Measurements from ENCODE around the gene CLSTN2. TPM values are rescaled to one million over a fixed set of nuclear protein-coding genes. Genes with fewer than 3 reads are reported as not detected.
A peak's percentile ranks its signal among the peaks of the same experiment; 100 is the strongest.

Gene CLSTN2
- polyA plus RNA-seq, 2 donors: 0.20 TPM

- H3K4me1 ChIP-seq (ENCODE audit: control insufficient read depth in 2 of 2, insufficient read depth in 2 of 2, low read length in 1 of 2): no peaks in the 10 kb centered on the region
- peaks cover 0 to 2% of the 10 kb centered on the region in 2 donors for H3K9me3 ChIP-seq (ENCODE audit: control insufficient read depth in 2 of 2, insufficient read depth in 1 of 2, low read depth in 1 of 2, low read length in 1 of 2)
- WGBS, 2 donors: 27 to 36% methylated on average over 2 of the region's 2 CpGs
- no peaks in the 10 kb centered on the region for H3K36me3 ChIP-seq (ENCODE audit: control insufficient read depth in 2 of 2, insufficient read depth in 2 of 2, low read length in 1 of 2)
- H3K4me3 ChIP-seq (ENCODE audit: low read depth in 1 of 2, low read length in 2 of 2): no peak overlapping the region
- H3K27me3 ChIP-seq (ENCODE audit: control insufficient read depth in 1 of 2, insufficient read depth in 2 of 2, low read length in 2 of 2): no peaks in the 10 kb centered on the region
- H3K27ac ChIP-seq (ENCODE audit: low read depth in 2 of 2, low read length in 1 of 2): no peak overlapping the region
Measured at GRCh38 chr3:139916271-139916670, 18.7 kb upstream of the CLSTN2 start.

DNA sequence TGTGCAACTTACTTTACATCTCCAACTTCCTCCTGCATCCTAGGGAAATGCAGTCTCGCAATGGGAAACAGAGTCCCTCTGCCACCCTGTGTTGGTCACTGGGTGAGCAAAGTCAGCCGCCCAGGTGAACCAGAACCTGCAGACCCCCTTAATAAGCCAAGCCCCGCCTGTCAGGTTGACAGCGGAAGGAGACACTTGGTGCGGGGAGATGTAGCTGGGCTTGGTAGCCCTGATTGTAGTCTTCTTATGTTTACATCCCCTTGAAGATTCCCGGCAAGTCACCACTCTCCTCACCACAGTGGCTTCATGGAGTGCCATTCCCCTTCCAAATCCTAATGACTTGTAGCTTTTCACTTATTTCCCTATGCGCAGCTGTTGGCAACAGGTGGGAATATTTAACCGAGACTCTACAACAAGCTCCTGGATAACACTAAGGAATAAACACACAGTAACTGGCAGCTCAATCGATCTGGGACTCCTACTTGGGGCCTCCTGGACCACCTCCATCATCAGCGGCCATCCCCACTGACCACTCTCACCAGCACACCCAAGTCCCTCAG is 17.7 kb upstream of the CLSTN2 start:
- Histone ChIP-seq H3K36me3 (ENCODE audit: control insufficient read depth in 2 of 2, insufficient read depth in 2 of 2, low read length in 1 of 2) (no peaks in the 10 kb centered on the region), H3K4me3 (ENCODE audit: low read depth in 1 of 2, low read length in 2 of 2) (no peak overlapping the region), H3K9me3 (ENCODE audit: control insufficient read depth in 2 of 2, insufficient read depth in 1 of 2, low read depth in 1 of 2, low read length in 1 of 2) (peaks cover 0 to 2% of the 10 kb centered on the region in 2 donors), H3K27ac (ENCODE audit: low read depth in 2 of 2, low read length in 1 of 2) (no peak overlapping the region), H3K27me3 (ENCODE audit: control insufficient read depth in 1 of 2, insufficient read depth in 2 of 2, low read length in 2 of 2) (no peaks in the 10 kb centered on the region), H3K4me1 (ENCODE audit: control insufficient read depth in 2 of 2, insufficient read depth in 2 of 2, low read length in 1 of 2) (no peaks in the 10 kb centered on the region)
- 85 to 90% methylated on average over 10 of the region's 10 CpGs for WGBS, 2 donors

DNA sequence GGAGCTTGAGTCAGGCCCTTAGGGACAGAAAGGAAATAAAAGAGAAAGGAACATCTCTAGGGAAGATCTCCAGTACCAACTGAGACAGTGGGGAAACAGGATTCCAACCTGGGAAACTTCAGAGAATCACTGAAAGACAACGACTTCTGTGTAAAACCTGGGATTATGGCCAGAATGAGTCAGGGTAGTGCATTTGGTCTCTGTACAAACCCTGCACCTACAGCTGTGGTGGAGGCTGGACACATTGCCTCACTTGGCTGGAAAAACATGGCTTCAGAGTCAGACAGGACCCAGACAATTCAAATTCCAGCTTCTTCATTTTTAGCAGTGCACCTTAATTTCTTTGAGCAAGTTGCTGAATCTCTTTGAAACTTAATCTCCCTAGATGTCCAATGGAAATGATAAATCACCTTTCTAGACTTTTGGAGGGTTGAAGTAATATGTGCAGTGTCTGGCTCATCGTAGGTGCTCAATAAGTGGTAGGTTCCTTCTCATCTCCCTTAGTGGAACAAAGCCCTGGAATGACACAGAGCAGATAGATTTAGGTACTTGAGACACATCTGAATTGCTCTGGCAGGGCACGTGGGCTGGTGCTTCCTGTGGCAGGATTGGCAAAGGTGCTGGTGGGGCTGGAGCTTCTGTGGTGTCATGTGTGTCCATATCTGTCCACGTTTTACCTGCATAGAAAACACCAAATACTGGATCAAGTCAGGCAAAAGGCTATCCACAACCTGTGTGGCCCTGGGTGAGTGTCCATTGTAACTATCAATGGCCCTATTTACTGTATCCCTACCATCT is 6.1 kb upstream of the CLSTN2 start:
- no peak overlapping the region for H3K4me3 ChIP-seq (ENCODE audit: low read depth in 1 of 2, low read length in 2 of 2)
- H3K36me3 ChIP-seq (ENCODE audit: control insufficient read depth in 2 of 2, insufficient read depth in 2 of 2, low read length in 1 of 2): no peaks in the 10 kb centered on the region
- peaks cover 0 to 3% of the 10 kb centered on the region in 2 donors for H3K27me3 ChIP-seq (ENCODE audit: control insufficient read depth in 1 of 2, insufficient read depth in 2 of 2, low read length in 2 of 2)
- H3K4me1 ChIP-seq (ENCODE audit: control insufficient read depth in 2 of 2, insufficient read depth in 2 of 2, low read length in 1 of 2): no peaks in the 10 kb centered on the region
- H3K9me3 ChIP-seq (ENCODE audit: control insufficient read depth in 2 of 2, insufficient read depth in 1 of 2, low read depth in 1 of 2, low read length in 1 of 2): no peaks in the 10 kb centered on the region
- H3K27ac ChIP-seq (ENCODE audit: low read depth in 2 of 2, low read length in 1 of 2): no peak overlapping the region
- 62 to 68% methylated on average over 4 of the region's 4 CpGs for WGBS, 2 donors

DNA sequence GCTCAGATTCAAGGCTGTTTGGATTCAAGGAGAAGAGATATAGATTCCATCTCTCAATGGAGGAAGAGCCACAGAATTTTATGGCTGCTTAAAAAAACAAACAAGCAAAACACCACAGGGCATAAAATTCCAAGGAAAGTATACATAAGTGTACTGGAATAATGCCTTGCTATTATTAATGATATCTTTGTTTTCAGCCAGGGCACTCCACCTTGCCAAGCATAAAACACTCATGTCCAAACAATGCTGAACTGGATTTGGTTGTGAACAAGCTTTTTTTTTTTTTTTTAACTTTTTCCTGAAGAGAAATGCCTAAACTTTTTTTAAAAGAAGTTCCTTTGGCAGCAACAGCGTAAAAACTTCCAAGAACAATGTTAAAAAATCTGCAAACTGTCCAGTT is 4.8 kb upstream of the CLSTN2 start:
- Histone ChIP-seq H3K27ac (ENCODE audit: low read depth in 2 of 2, low read length in 1 of 2) (no peak overlapping the region), H3K4me1 (ENCODE audit: control insufficient read depth in 2 of 2, insufficient read depth in 2 of 2, low read length in 1 of 2) (peaks cover 3 to 7% of the 10 kb centered on the region in 2 donors), H3K4me3 (ENCODE audit: low read depth in 1 of 2, low read length in 2 of 2) (no peak overlapping the region), H3K9me3 (ENCODE audit: control insufficient read depth in 2 of 2, insufficient read depth in 1 of 2, low read depth in 1 of 2, low read length in 1 of 2) (no peaks in the 10 kb centered on the region), H3K27me3 (ENCODE audit: control insufficient read depth in 1 of 2, insufficient read depth in 2 of 2, low read length in 2 of 2) (peaks cover 0 to 3% of the 10 kb centered on the region in 2 donors), H3K36me3 (ENCODE audit: control insufficient read depth in 2 of 2, insufficient read depth in 2 of 2, low read length in 1 of 2) (no peaks in the 10 kb centered on the region)
- WGBS, 2 donors: 40 to 46% methylated on average over 1 of the region's 1 CpG

DNA sequence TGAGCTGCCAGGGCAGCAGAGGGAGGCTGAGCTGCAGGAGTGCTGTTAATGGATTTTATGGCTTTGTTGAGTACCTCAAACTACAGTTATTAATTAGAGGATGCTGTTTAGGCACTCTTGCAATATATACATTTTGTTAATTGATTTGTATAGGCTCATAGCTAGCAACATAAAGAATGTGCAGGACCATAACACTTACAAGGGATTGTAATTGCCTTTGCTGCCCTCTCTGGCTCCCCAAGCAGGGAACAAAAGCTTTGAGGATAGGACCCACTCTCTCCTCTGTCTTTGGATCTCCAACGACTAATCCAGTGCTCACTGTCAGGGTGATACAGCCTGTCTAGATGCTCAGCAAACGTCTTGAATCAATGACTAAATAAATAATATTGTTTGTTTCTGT is 1.2 kb upstream of the CLSTN2 start:
- WGBS, 2 donors: 23 to 34% methylated on average over 2 of the region's 2 CpGs
- H3K27me3 ChIP-seq (ENCODE audit: control insufficient read depth in 1 of 2, insufficient read depth in 2 of 2, low read length in 2 of 2): peaks cover 3% of the 10 kb centered on the region in 2 donors
- H3K36me3 ChIP-seq (ENCODE audit: control insufficient read depth in 2 of 2, insufficient read depth in 2 of 2, low read length in 1 of 2): no peaks in the 10 kb centered on the region
- peaks cover 12 to 15% of the 10 kb centered on the region in 2 donors for H3K4me1 ChIP-seq (ENCODE audit: control insufficient read depth in 2 of 2, insufficient read depth in 2 of 2, low read length in 1 of 2)
- no peak overlapping the region for H3K27ac ChIP-seq (ENCODE audit: low read depth in 2 of 2, low read length in 1 of 2)
- H3K4me3 ChIP-seq (ENCODE audit: low read depth in 1 of 2, low read length in 2 of 2): no peak overlapping the region
- H3K9me3 ChIP-seq (ENCODE audit: control insufficient read depth in 2 of 2, insufficient read depth in 1 of 2, low read depth in 1 of 2, low read length in 1 of 2): no peaks in the 10 kb centered on the region

DNA sequence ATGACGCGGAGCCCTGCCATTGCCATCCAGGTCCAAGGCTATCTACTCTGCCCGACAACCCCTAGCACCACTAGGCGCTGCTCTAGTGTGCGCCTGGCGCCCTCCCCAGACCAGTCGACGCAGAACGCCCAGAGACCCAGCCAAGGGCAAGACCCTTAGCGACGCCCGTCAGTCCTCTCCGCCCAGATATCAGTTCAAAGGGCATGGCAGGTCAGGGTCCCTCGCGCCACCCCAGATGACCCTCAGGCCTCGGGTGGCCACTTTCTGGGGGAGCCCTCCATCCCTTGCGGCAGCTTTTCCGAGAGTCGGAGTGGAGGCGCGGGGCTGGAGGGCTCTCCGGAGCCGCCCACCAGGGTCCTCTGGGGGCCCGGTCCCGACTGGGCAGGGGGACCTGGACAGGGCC is 371 bp upstream of the CLSTN2 start:
- peak overlapping the region; percentile 23 to 48 for H3K4me3 ChIP-seq (ENCODE audit: low read depth in 1 of 2, low read length in 2 of 2)
- no peaks in the 10 kb centered on the region for H3K9me3 ChIP-seq (ENCODE audit: control insufficient read depth in 2 of 2, insufficient read depth in 1 of 2, low read depth in 1 of 2, low read length in 1 of 2)
- H3K27me3 ChIP-seq (ENCODE audit: control insufficient read depth in 1 of 2, insufficient read depth in 2 of 2, low read length in 2 of 2): peaks cover 3% of the 10 kb centered on the region in 2 donors
- H3K36me3 ChIP-seq (ENCODE audit: control insufficient read depth in 2 of 2, insufficient read depth in 2 of 2, low read length in 1 of 2): no peaks in the 10 kb centered on the region
- H3K4me1 ChIP-seq (ENCODE audit: control insufficient read depth in 2 of 2, insufficient read depth in 2 of 2, low read length in 1 of 2): peaks cover 12 to 15% of the 10 kb centered on the region in 2 donors
- H3K27ac ChIP-seq (ENCODE audit: low read depth in 2 of 2, low read length in 1 of 2): no peak overlapping the region
- WGBS, 2 donors: 4 to 6% methylated on average over 24 to 25 of the region's 25 CpGs

- peaks cover 3% of the 10 kb centered on the region in 2 donors for H3K27me3 ChIP-seq (ENCODE audit: control insufficient read depth in 1 of 2, insufficient read depth in 2 of 2, low read length in 2 of 2)
- WGBS, 2 donors: 2% methylated on average over 41 to 42 of the region's 42 CpGs
- H3K27ac ChIP-seq (ENCODE audit: low read depth in 2 of 2, low read length in 1 of 2): no peak overlapping the region
- H3K36me3 ChIP-seq (ENCODE audit: control insufficient read depth in 2 of 2, insufficient read depth in 2 of 2, low read length in 1 of 2): no peaks in the 10 kb centered on the region
- H3K9me3 ChIP-seq (ENCODE audit: control insufficient read depth in 2 of 2, insufficient read depth in 1 of 2, low read depth in 1 of 2, low read length in 1 of 2): no peaks in the 10 kb centered on the region
- peaks cover 12 to 15% of the 10 kb centered on the region in 2 donors for H3K4me1 ChIP-seq (ENCODE audit: control insufficient read depth in 2 of 2, insufficient read depth in 2 of 2, low read length in 1 of 2)
- H3K4me3 ChIP-seq (ENCODE audit: low read depth in 1 of 2, low read length in 2 of 2): peak overlapping the region; percentile 45 to 48
Measured at GRCh38 chr3:139935866-139936817, 1.2 kb downstream of the CLSTN2 start.

- H3K4me3 ChIP-seq (ENCODE audit: low read depth in 1 of 2, low read length in 2 of 2): no peak overlapping the region
- peaks cover 12 to 15% of the 10 kb centered on the region in 2 donors for H3K4me1 ChIP-seq (ENCODE audit: control insufficient read depth in 2 of 2, insufficient read depth in 2 of 2, low read length in 1 of 2)
- peaks cover 2 to 3% of the 10 kb centered on the region in 2 donors for H3K27me3 ChIP-seq (ENCODE audit: control insufficient read depth in 1 of 2, insufficient read depth in 2 of 2, low read length in 2 of 2)
- no peaks in the 10 kb centered on the region for H3K9me3 ChIP-seq (ENCODE audit: control insufficient read depth in 2 of 2, insufficient read depth in 1 of 2, low read depth in 1 of 2, low read length in 1 of 2)
- H3K36me3 ChIP-seq (ENCODE audit: control insufficient read depth in 2 of 2, insufficient read depth in 2 of 2, low read length in 1 of 2): no peaks in the 10 kb centered on the region
- H3K27ac ChIP-seq (ENCODE audit: low read depth in 2 of 2, low read length in 1 of 2): no peak overlapping the region
- WGBS, 2 donors: 10 to 18% methylated on average over 8 of the region's 8 CpGs
Measured at GRCh38 chr3:139937674-139938279, 2.8 kb downstream of the CLSTN2 start.

DNA sequence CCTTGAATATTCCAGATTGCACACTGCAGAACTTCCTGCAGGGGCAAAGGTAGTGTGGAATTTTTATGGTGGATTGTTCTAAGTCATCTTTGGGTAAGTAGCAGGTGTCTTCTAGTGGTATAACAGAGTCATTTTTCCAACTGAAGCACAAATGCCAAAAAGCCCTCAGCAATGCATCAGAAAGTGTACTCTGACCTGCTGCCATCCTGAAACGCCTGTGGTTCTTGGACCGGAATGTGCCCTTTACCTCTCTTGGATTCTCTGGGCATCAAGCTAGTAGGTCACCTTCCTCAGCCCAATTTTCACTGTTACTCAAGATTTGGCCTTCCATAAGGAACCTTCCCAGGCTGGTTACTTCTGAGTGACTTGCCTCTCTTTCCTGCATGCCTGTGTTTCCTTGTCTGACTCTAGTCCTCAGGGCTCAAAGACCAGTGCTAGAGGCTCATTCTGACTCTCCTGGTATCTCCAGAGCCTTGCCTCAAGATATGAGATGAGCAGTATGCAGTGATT is 4.8 kb downstream of the CLSTN2 start:
- Histone ChIP-seq H3K27ac (ENCODE audit: low read depth in 2 of 2, low read length in 1 of 2) (no peak overlapping the region), H3K36me3 (ENCODE audit: control insufficient read depth in 2 of 2, insufficient read depth in 2 of 2, low read length in 1 of 2) (no peaks in the 10 kb centered on the region), H3K4me1 (ENCODE audit: control insufficient read depth in 2 of 2, insufficient read depth in 2 of 2, low read length in 1 of 2) (peaks cover 12 to 13% of the 10 kb centered on the region in 2 donors), H3K4me3 (ENCODE audit: low read depth in 1 of 2, low read length in 2 of 2) (no peak overlapping the region), H3K27me3 (ENCODE audit: control insufficient read depth in 1 of 2, insufficient read depth in 2 of 2, low read length in 2 of 2) (peaks cover 0 to 3% of the 10 kb centered on the region in 2 donors), H3K9me3 (ENCODE audit: control insufficient read depth in 2 of 2, insufficient read depth in 1 of 2, low read depth in 1 of 2, low read length in 1 of 2) (no peaks in the 10 kb centered on the region)
- 75 to 78% methylated on average over 2 of the region's 2 CpGs for WGBS, 2 donors

Data from esophagus (tissue), 2 donors.